Right kidney (tissue), 1 donor: ENCODE data around the gene MGA.
"Not testable (repeated sequence)": the region's sequence is repeated elsewhere in the genome, so short reads cannot be mapped to it uniquely, and the experiment has no call there.

Experiments used
- DNase-seq: peaks from one replicate; pipeline ENCODE4 v3.0.0-alpha.2; 2016

Gene MGA

GRCh38 chr15:41714291-41714690, 54.1 kb downstream of the MGA start:
- no peak for DNase-seq

GRCh38 chr15:41716864-41717263, 56.7 kb downstream of the MGA start:
- DNase-seq: no peak

- no peak for DNase-seq
Observed at GRCh38 chr15:41727143-41727542, 66.9 kb downstream of the MGA start.

- DNase-seq: not testable (repeated sequence)
Observed at GRCh38 chr15:41728061-41728460, 67.9 kb downstream of the MGA start.

GRCh38 chr15:41730543-41730942, 70.3 kb downstream of the MGA start:
- no peak for DNase-seq

- no peak for DNase-seq
Observed at GRCh38 chr15:41732483-41732882, 72.3 kb downstream of the MGA start.

- no peak for DNase-seq
Observed at GRCh38 chr15:41734079-41734478, 73.9 kb downstream of the MGA start.

- DNase-seq: no peak
Observed at GRCh38 chr15:41735046-41735445, 74.8 kb downstream of the MGA start.

- DNase-seq: not testable (repeated sequence)
Observed at GRCh38 chr15:41735492-41735891, 75.3 kb downstream of the MGA start.

- DNase-seq: no peak
Observed at GRCh38 chr15:41746802-41747201, 86.6 kb downstream of the MGA start.

- no peak for DNase-seq
Observed at GRCh38 chr15:41756198-41756597, 96.0 kb downstream of the MGA start.

GRCh38 chr15:41772720-41773331, 112.6 kb downstream of the MGA start:
- peak; percentile 48 for DNase-seq

- DNase-seq: no peak
Observed at GRCh38 chr15:41773332-41773728, 113.1 kb downstream of the MGA start.

- DNase-seq: no peak
Observed at GRCh38 chr15:41773729-41774061, 113.5 kb downstream of the MGA start.

- DNase-seq: peak; percentile 97
Observed at GRCh38 chr15:41774062-41774881, 114.1 kb downstream of the MGA start, which contains the start of gene MAPKBP1. Gene MAPKBP1 (plus strand): TSS chr15:41774484. CDS start chr15:41775276, 792 bp downstream.

GRCh38 chr15:41774882-41775417, 114.7 kb downstream of the MGA start:
- no peak for DNase-seq

- DNase-seq: no peak
Observed at GRCh38 chr15:41775651-41776050, 115.4 kb downstream of the MGA start.

- no peak for DNase-seq
Observed at GRCh38 chr15:41777421-41777973, 117.3 kb downstream of the MGA start.

- DNase-seq: no peak
Observed at GRCh38 chr15:41778521-41778920, 118.3 kb downstream of the MGA start.

- no peak for DNase-seq
Observed at GRCh38 chr15:41779662-41780157, 119.5 kb downstream of the MGA start.

GRCh38 chr15:41780266-41780665, 120.1 kb downstream of the MGA start:
- no peak for DNase-seq

GRCh38 chr15:41780727-41781126, 120.5 kb downstream of the MGA start:
- no peak for DNase-seq
